Nucleus accumbens (tissue), 56 donors: ENCODE data around the gene EEIG1.
A peak's percentile ranks its signal among the peaks of the same experiment; 100 is the strongest.

Source experiments
- DNase-seq, 56 donors: peaks; one replicate each; lab custom pipeline; 2025; lab: John Stamatoyannopoulos, UW

EEIG1 gene

DNA sequence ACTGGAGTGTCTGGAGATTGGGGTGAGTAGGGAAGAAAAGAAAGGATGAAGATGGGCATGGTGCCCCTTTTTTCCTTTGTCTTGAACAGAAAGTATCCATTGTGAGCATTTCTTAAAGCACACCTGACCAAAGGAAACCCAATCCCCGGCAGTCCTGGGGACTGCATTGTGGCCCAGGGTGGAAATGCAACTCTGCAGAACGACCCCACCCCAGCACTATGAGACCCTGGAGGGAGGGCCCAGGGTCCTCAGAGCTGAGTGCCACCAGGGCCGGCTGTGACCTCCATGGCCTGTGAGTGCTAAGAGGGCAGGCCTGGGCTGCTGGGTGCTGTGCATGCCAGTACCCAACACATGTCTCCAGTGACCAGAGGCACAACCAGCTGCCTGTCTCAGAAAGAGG lies 18.5 kb downstream of the EEIG1 start:
- DNase-seq, result no peak

DNA sequence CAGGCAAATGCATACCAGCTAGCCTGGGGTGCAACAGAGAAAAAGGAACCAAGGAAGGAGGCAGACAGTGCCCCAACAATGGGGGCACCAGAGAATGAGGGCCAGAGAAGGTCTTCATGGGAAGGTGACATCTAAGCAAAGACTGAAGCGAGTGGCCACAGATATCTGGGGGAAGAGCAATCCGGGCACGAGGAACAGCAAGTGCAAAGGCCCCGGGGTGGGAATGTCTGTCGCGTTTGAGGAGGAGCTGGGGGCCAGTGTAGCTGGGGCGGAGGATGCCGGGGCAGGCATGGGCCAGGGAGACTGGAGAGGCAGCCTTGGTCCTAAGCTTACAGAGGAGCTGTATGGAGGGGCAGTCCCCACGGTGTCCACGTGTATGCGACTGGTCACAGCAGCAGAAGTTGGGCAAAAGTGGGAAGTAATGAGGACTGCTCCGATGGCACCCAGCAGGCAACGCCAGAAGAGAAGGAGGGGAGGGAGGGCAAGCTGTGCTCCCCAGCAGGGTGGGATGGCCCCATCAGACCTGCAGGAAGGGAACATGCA lies 19.1 kb downstream of the EEIG1 start:
- DNase-seq, result no peak

DNA sequence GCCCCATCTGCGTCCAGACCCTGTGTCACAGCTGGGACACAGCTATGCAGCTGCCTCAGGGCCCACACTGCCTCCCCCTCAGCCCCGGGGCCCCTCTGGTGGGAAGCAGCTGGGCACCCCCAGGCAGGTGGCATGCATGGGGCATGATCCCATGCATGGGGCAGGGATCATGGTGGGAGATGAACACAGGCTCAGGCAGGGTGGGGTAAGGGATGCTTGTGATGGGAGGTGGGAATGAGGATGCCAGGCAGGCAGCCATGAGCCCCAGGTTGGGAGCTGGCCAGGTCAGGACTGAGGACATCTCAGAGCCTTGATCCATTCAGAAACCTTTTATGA lies 19.7 kb downstream of the EEIG1 start:
- no peak for DNase-seq

DNA sequence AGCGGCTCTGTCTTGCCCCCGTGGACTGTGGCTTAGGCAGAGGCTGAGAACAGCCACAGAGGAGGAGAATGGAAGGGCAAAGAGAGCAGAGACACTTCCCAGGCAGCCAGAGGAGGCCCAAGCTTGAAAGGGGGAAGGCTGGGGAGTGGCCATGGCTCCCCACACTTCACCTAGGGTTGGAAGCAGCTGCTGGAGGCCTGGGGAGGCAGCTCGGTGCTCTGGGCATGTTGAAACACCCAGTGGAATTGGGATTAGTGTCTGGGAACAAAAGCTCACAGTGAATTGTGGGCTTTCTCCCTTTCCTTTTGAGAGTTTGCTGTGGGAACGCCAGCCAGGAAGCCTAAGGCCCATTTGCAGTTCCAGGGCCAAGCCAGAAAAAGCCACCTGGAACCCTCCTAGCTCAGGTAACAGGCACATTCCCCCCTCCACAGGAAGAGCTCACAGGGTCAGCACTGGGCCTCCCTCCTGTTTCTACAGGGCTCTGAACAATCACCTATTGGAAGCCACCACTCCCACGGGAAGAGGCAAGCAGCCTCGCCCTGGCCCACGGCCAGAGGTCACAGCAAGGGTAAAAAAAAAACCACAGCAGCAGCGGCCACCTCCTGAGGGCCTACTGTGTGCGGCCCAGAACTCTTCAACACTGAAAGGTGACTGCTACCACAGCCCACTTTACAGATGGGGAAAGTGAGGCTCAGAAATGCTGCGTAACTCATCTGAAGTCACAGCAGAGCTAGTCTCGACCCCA lies 20.2 kb downstream of the EEIG1 start:
- no peak for DNase-seq

DNA sequence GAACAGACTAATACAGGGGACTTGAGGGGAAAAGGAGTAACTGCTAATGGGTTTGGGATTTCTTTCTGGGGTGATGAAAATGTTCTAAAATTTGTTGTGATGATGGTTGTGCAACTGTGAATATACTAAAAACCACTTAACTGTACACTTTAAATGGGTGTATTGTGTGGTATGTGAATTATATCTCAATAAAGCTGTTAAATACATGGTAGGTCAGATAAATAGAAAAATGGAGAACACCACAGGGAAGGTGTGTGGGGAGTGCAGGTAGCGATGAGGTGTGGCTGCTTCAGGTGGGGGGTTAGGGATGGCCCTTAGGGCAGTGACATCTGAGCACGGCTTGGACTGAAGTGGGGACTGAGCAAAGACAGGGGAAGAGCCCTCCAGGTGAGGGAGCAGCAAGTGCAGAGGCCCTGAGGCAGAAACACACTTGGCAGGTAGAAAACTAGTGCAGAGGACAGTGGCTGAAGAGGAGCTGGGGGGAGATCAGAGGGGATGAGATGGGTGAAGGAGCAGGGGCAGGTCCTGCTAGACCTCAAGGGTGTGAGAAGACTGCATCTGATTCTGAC lies 20.9 kb downstream of the EEIG1 start:
- no peak for DNase-seq

DNA sequence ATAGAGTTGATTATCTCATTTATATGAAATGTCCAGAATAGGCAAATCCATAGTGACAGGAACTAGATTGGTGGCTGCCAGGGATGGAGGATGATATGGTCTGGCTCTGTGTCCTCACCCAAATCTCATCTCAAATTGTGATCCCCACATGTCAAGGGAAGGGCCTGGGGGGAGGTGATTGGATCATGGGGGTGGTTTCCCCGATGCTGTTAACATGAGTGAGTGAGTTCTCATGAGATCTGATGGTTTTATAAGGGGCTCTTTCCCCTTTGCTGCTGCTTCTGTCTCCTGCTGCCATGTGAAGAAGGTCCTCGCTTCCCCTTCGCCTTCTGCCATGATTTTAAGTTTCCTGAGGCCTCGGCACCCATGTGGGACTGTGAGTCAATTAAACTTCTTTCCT lies 21.4 kb downstream of the EEIG1 start:
- no peak for DNase-seq

DNA sequence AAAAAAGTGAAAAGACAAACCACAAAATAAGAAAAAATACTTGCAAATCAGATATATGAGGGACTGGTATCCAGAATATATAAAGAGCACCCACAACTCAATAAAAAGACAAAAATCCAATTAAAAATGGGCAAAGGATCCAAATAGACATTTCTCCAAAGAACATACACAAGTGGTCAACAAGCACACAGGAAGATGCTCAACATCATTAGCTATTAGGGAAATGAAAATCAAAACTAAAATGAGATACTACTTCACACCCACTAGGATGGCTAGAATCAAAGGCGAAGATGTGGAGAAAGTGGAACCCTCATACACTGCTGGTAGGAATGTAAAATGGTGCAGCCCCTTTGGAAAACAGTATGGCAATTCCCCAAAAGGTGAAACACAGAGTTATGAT lies 22.1 kb downstream of the EEIG1 start:
- no peak for DNase-seq

DNA sequence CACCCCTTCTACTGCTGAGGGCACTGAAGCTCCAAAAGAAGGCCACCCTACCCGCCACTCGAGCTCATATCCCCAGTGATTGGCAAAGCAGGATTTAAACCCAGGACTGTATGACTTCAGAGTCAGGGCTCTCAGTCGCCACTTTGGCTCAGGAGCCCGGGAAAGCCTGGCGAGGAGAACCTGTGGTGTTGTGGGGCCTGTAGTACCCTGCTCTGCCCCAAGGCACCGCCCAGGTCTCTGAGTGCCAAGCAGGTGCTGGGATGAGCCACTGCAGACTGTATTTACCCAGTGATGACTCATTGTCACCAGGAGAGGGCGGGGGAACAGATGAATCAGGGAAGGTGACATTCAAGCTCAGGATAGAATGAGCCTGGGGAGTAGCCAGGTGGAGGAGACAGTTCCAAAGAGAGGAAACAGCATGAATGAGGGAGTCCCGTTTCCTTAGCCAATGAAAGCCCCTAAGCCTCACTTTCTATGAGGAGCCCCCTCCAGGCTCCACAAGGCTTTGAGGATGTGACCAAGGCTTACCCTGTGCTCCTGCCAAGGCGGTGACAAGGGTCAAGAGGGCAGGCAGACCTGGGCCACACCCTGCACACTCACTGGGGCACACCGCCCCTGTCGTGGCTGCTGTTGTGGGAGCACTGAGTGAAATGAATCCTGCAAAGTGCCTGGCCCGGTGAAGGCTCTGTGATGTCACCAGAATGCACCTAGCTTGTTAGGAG lies 25.3 kb downstream of the EEIG1 start:
- peak in 43 of 56 donors; percentile 40 to 89 (median 65) for DNase-seq

DNA sequence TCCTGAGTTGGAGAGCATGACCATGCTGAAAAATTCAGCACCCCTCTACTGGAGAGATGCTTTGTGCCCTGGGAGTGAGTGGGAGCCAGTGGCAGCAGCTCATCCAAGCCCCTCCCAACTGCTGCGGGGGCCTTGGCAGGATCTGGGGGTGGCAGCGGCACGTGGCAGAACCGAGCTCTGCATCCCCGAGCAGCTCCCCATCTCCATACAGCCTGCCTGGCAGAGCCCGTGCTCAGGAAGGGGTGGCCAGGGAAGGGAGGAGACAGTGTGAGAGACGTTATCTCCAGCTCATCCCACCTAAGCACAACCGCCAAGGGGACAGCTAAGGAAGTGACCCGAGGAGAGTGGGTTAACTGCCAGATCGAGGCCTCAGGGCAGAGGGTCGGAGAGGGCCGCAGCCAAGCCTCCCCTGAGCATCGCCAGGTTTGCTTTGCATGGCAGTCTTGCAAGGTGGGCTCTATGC lies 25.9 kb downstream of the EEIG1 start:
- DNase-seq, result peak in 50 of 56 donors; percentile 27 to 91 (median 75)

DNA sequence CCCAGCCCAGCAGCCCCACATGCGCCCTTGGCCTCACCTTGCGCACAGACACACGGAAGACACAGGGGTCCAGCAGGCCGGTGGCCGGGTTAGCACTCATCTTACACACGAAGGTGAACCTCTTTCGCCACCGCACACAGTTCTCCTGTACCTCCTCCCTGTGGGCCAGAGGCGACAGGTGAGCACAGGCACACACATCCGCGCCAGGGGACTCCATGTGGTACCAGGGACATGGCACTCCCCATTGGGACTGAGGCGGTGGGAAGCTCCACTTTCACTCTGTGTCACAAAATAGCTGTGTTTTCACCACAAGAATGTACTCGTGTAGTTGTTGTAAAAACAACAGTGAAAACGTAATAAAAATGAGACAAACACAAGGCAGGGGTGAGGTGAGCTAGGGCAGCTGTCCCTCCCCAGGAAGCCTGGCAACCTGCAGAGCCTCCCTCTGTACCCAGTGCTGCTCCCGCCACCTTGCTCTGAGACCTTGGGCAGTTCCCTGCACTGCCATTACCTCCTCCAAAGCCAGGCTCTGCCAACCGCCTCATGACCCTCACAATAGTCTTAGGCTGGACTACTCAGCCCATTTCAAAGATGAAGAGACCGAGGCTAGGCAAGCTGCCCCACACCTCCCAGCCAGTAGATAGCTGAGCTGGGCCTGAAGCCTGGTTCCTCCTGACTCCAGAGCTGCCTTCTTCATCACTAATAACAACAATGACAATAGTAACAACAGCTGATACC lies 26.9 kb downstream of the EEIG1 start:
- peak in 1 of 56 donors; percentile 21 for DNase-seq

DNA sequence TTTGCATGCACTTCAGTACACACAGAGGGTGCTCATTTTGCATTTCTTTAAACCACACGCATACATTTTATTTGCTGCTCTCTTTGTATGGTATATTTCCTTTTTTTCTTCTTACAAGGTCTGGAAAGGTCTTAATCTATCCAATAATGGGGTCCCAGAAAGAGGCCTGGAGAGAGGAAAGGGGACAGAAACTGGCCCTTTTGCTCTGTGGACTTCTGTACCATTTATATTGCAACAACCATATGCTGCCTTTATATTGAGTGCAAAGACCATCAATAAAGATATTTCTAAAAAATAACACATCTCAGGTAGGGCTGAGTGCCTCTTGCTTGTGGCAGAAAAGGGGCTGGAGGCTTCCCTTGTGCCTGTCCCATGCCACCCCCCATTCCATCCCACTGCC lies 27.6 kb downstream of the EEIG1 start:
- DNase-seq, result no peak

DNA sequence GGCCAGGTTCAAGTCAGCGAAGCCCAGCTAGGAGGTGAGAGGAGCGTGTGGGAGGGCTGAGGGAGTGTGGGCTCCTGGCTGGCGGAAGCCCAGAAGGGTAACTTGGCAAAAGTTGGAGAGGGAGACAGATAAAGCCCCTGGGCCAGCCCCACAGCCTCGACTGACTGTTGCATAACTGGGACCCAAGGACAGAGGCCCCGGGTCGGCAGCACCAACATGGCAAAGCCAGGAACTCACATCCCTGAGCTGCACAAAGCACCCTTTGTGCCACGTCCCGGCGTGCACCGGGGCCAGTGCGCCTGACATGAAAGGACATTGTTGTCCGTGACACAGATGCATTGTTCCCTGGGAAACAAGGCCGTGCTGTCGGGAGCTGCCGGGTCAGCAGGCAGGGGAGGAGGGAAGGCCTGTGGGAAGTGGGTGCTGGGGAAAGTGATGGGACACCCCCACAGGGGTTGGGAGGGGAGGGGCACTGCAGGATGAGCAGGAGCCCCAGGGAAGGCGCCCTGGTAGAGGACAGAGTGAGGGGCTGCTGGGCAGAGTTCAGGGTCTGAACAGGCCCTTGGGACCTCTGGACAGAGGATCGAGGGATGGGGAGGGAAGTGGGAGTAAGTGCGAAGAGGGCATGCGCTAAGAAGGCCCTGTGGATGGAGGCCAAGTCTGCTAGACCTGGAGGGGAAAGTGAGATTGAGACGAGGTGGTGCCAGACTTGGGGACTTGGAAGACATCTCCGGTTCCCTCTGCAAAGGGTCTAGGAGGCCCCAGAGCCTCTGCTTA lies 30.1 kb downstream of the EEIG1 start:
- peak; percentile 45 to 99 (median 93) for DNase-seq

DNA sequence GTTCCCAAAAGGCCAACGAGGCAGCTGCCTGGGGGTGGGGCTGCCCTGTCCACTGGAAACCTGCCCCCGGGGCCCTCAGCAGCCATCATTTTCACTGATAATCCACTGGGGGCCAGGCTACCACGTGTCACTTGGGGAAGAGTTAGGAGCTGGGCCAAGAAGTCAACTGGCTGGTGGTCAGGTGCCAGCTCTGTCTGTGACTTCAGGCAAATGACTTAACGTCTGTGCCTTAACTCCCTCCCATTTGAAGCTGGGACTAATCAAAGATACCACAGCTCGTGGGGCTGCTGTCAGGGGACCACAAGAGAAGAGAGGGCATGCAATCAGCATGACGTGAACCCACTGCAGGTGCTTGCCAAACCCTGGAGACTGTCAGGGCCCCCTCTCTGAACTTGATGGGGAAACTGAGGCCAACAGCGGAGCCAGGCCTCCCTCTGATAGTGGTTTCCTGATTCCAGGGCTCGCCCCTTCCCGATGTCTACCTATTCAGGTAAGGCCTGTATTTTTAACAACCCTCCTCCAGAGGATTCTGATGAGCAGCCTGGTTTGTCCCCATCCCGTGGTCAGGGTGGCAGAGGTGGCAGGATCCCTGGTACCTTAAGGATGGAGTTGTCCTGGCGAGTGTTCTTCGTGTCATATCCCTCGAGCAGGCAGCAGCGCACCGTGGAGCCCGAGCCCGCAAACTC lies 30.8 kb downstream of the EEIG1 start:
- peak in 46 of 56 donors; percentile 29 to 80 (median 60) for DNase-seq

DNA sequence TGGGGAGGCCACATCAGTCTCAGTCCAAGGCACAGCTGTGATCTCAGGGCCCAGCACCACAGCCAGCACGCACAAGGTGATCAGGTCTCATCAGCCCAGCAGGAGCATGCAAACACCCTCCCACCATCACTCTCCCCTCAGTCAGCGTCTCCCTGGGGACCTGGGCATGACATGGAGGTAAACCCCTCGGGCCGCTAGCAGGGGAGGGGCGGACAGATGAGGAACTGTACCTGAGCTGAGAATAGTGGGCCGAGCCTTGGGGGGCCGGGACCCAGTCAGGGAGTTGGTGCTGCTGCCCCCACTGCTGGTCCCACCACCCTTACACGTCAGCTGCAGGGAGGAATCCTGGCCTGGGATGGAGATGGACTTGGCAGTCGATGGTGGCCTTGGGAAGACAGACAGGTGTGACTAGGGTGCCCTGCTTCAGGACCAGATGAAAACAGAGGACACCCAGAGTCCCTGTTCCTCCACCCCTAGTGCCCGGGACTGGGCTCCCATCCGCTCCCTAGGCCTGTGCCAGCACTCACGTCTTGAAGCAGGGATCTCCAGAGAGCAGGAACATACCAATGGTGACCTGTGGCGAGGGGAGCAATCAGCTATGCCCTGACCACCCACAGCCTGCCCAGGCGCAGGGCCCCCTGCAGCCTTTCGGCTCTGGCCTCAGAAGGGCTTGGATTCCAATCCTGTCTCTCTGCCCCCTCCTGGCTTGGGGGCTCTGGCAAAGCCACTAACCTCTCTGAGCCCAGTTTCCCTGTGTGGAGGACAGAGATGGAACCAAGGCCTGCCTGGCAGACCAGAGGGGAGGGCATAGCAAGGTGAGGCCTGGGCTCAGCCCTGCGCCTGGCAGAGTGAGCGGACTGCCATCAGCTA lies 32.7 kb downstream of the EEIG1 start:
- peak in 1 of 56 donors; percentile 46 for DNase-seq

DNA sequence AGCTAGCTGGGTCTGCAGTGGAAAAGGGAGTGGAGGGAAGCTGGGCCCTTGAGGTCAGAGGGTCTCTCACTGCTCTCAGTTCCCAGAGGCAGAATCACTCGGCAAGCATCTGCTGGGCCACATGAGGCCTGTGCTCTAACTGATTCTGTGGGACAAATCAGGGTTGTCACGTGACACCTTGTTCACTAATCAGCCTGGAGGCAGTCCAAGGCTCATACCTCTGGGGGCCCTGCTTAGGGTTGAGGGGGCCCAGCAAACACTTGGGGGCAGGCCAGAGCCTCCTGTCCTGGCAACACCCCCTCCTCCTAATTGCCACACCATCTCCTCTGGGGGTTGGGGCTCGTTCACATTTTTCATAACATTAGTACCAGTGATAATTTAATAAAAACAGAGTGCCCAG lies 34.1 kb downstream of the EEIG1 start:
- DNase-seq, result no peak

DNA sequence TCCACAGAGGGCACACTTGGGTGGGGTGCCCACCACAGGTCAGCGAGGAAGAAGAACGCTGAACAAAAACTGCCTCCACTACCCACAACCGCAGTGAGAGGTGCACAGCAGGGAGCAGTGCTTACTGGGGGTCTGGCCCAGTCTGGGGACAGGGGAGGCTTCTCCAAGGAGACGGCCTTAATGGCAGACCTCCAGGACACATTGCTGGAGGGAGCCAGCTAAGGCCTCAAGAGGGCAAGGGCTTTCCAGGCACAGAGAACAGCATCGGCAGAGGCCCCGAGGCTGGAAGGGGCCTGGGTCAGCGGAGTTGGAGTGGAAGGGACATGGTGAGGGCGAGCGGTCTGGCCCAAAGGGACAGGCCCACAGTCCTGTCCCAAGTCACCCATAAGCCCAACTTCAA lies 34.8 kb downstream of the EEIG1 start:
- DNase-seq, result peak in 2 of 56 donors; percentile 29 to 45

DNA sequence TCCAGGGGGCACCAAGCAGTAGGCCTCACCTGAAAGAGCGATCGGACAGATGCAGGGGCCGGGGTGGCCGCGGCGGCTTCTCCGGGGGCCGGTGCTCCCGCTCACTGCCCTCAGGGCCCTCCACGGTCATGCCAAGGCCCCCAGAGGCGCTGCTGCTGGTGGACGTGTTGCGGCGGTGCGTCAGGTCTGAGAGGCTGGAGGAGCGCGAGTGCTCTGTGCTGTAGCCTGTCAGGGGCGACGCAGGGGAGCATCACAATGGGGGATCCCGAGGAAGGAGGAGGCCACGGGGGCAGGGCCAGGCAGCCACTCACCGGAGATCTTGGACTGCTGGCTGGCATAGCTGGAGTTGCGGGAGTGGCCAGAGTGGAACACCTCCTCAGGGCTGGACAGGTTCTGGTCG lies 35.5 kb downstream of the EEIG1 start:
- no peak for DNase-seq

DNA sequence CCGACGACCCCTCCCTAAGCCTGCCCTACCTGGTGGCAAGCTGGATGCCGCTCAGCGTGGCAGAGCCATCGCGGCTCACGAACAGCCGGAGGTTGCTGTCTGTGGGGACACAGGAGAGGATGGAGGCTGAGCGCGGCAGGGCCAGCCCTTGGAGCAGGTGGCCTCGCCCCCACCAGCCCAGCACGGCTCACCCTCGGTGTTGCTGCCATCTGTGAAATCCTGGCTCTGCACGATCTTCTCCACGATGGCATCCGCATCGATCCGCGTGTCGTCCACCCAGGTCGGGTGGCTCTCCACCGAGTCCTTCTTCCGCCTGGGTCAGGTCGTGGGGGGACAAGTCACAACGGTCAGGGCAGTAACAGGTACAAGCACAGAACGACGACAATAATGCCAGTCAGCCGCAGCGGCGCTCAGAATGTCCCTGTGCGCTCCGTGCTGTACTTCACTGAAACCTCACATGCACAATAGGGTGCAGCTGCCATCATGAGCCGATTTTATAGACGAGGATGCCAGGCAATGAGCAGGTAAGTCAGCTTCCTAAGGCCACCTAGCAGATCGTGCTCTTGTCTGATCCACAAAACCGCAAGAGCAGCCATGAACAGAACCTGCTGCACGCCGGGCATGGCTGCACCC lies 36.1 kb downstream of the EEIG1 start:
- no peak for DNase-seq
